ENCODE results near the gene NOTCH1. TPM values are rescaled to one million over a fixed set of nuclear protein-coding genes. Genes with fewer than 3 reads are reported as not detected.

NOTCH1 gene
- total and polyA plus RNA-seq, 12 donors, result 0.81 to 31.5 (median 24.0) TPM

DNA sequence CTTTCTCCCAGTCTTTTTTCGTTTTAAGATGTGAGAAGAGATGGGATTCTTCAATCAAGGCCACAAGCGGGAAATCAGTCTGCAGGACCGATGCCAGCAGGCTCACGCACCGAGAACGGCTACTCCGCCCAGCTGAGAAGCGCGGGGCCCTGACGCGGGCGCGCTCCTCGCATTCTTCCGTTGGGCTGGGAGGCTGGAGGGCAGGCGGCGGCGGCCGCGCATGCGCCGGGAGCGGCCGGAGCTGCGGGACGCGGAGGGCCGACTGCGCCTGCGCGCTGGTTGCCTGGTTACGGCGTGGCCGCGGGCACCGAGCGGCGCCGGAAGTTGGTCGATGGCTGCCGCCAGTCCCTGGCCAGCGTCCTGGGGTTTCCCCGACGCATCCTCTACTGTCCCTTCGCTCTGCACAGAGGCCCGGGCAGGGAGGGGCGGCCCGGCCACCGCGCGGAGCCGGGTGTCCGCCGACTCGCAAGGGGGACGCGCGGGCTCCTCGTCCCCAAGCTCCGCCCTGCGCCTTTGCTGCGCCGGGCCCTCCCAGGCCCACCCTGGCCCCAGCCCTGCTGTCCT, 62.2 kb downstream of the NOTCH1 start:
- H3K27ac ChIP-seq, result peak overlapping the region; percentile 99 to 100 (median 100)

DNA sequence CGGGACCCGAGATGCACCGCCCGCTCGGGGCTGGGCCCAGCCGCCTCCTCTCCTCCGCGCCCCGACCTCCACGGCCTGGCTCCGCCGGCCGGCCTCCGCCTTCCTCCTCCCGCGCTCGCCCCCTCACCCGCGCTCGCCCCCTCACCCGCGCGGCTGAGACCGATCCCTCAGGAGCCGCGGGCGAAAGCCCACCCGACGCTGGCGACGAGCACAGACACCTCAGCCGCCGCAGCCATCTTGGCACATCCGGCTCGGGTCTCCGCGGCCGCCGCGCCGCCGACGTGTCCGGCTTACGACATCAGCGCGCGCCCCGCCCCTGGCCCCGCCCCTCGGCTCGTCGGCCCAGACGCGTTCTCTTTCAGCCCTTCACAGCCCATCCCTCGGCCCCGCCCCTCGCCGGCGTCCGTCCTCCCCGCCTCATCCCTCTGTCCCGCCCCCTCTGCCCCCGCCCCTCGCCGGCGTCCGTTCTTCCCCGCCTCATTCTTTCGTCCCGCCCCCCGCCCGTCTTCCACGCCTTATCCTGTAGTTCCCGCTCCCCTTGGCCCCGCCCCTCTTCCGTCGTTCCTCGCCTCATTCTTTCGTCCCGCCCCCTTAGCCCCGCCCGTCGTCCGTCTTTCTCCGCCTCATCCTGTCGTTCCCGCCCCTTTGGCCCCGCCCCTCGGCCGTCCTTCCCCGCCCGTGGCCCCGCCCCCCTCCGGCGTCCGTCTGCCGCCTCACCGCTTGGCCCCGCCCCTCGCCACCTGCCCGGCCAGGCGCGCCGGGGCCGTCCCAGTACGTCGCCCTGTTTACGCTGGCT, 62.9 kb downstream of the NOTCH1 start, which contains the start of gene SEC16A:
TSS of gene SEC16A (minus strand) at position 248 of the 796 bp plus-strand sequence. CDS start 5,425 bp downstream, outside the sequence.
- TF ChIP-seq CTCF (IDR thresholded peaks at IDR 0.05) (no peak), POLR2A (IDR thresholded peaks at IDR 0.05) (peak; percentile 79 to 94)
- H3K27ac ChIP-seq, result peak within 1 kb of the TSS; percentile 99 to 100 (median 100)
- intact Hi-C loops (cut with DNase I), result no loop called here
- 0 to 1% (median 1%) methylated on average over 3 to 109 of the region's 109 CpGs for WGBS, 4 donors
- peak; percentile 99 to 100 (median 100) for DNase-seq
- H3K36me3 ChIP-seq (replicated peaks in 1 of 2), result peaks cover 0 to 3% of the 10 kb centered on the region in 2 donors
- H3K27me3 ChIP-seq, result no peaks in the 10 kb centered on the region
- H3K9me3 ChIP-seq (replicated peaks in 1 of 3), result no peaks in the 10 kb centered on the region
- peak within 1 kb of the TSS; percentile 40 to 98 (median 55) for H3K4me3 ChIP-seq
- H3K4me1 ChIP-seq (replicated peaks in 1 of 2), result peaks cover 26 to 36% of the 10 kb centered on the region in 2 donors

More for the DNA sequence above, 62.2 kb downstream of the NOTCH1 start:
- no peaks in the 10 kb centered on the region for H3K9me3 ChIP-seq (replicated peaks in 1 of 3)
- peak overlapping the region in 2 of 4 donors; percentile 43 to 72 for H3K4me3 ChIP-seq
- H3K27me3 ChIP-seq, result no peaks in the 10 kb centered on the region
- no peaks in the 10 kb centered on the region for H3K36me3 ChIP-seq (replicated peaks in 1 of 2)
- intact Hi-C loops (cut with DNase I), result no loop called here
- peak; percentile 46 to 82 for TF ChIP-seq POLR2A (IDR thresholded peaks at IDR 0.05)
- no peak for TF ChIP-seq CTCF (IDR thresholded peaks at IDR 0.05)
- peak; percentile 92 to 95 (median 94) for DNase-seq
- peaks cover 26 to 40% of the 10 kb centered on the region in 2 donors for H3K4me1 ChIP-seq (replicated peaks in 1 of 2)
- WGBS, 4 donors, result 0 to 2% (median 0%) methylated on average over 1 to 63 of the region's 63 CpGs

DNA sequence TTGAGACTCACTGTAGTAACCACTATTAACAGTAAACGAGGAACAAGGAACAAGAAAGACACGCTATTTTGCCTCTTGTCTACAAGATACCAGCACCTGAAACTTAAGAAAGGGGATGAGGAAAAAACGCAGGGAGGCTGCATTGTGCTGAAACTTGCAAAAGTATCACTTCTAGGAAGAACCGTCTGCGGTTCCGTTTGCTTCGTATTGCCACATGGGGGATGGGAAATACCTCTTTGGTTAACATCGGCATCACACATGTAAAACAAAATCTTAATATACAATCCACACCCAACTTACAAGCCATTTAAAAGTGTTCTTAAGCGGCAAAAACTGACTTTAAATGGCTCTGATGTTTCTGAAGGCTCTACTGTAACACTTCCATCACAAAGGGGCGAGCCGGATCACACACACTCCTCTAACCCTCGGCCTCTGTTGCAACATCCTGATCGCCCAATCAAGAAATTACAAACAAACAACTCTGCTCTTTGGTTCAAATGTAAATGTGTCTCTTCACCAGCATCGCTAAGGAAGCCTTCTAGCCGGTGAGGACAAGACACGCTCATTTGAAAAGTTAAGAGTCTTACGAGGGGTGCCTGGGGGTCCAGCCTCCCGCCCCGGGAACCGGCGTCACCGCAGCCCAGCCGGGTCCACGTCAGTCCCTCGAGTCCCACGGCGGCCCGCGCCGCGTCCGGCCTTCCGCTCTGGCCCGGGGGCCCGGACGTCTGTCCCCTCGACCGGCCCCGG, 63.6 kb downstream of the NOTCH1 start:
- 0 to 2% (median 1%) methylated on average over 15 to 39 of the region's 39 CpGs for WGBS, 4 donors
- peak in 6 of 7 donors; percentile 37 to 70 (median 60) for DNase-seq
- H3K27ac ChIP-seq, result peak overlapping the region; percentile 89 to 100 (median 98)
- intact Hi-C loops (cut with DNase I), result no loop called here
- H3K4me1 ChIP-seq (replicated peaks in 1 of 2), result peaks cover 26 to 36% of the 10 kb centered on the region in 2 donors
- H3K27me3 ChIP-seq, result no peaks in the 10 kb centered on the region
- peak overlapping the region; percentile 40 to 98 (median 55) for H3K4me3 ChIP-seq
- peaks cover 0 to 6% of the 10 kb centered on the region in 2 donors for H3K36me3 ChIP-seq (replicated peaks in 1 of 2)
- TF ChIP-seq CTCF (IDR thresholded peaks at IDR 0.05), result no peak
- no peaks in the 10 kb centered on the region for H3K9me3 ChIP-seq (replicated peaks in 1 of 3)

DNA sequence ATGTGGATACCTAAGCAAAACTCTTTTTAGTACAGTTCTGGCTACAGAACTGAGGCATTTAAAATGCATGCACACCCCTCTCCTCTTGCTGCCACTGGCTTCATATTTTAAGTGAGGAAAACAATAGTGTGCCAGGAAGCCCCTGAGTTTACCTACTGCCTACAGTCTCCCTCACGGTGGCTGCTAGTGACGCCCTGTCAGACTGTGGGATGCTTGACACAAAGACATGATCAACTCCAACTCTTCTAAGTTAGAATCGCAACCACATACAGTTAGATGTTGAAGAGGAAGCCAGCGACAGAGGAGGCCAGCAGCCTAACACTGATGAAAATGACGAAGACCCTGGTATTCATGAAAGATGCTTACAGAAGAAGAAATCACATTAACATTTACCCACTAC, 64.3 kb downstream of the NOTCH1 start:
- Histone ChIP-seq H3K9me3 (replicated peaks in 1 of 3) (no peaks in the 10 kb centered on the region), H3K36me3 (replicated peaks in 1 of 2) (peaks cover 0 to 13% of the 10 kb centered on the region in 2 donors), H3K4me1 (replicated peaks in 1 of 2) (peaks cover 26 to 36% of the 10 kb centered on the region in 2 donors), H3K4me3 (peak overlapping the region in 1 of 4 donors; percentile 98), H3K27me3 (no peaks in the 10 kb centered on the region), H3K27ac (peak overlapping the region in 1 of 5 donors; percentile 98)
- 33 to 50% (median 43%) methylated on average over 5 of the region's 5 CpGs for WGBS, 4 donors
- TF ChIP-seq CTCF (IDR thresholded peaks at IDR 0.05), result no peak
- DNase-seq, result no peak
- intact Hi-C loops (cut with DNase I), result no loop called here

Data from adrenal gland (tissue), 12 donors.